Measurements from ENCODE around the gene MCU. TPM values are rescaled to one million over a fixed set of nuclear protein-coding genes. Genes with fewer than 3 reads are reported as not detected.

The MCU gene
- total and polyA plus RNA-seq, 10 of the 15 experiments (the other 5 are each of a cell fraction or from before 2014, with no cell fraction given) = 5.1 to 49.1 (median 17.9) TPM

- no peaks in the 10 kb centered on the region for H3K79me2 ChIP-seq (ENCODE audit: control insufficient read depth, insufficient read depth, low read length)
- no peak for DNase-seq (ENCODE audit: low read depth, low spot score)
- 100% methylated on average over 1 of the region's 1 CpG for WGBS (ENCODE audit: insufficient coverage, insufficient replicate concordance, low lambda C conversion rate, missing lambda C conversion rate)
- H3K4me3 ChIP-seq = no peak overlapping the region
- CTCF ChIA-PET = interaction anchor here (1.8 kb wide), 1 partner anchor 11 kb away, joined by 5 read pairs; no protein-coding TSS in a partner anchor
- POLR2A ChIA-PET = interaction anchor here (0.6 kb wide), 1 partner anchor 199 kb away, joined by 3 read pairs; no protein-coding TSS in a partner anchor
- H4K20me1 ChIP-seq (ENCODE audit: control insufficient read depth, insufficient read depth) = no peaks in the 10 kb centered on the region
- in situ Hi-C loops (cut with MboI) (no loop called here), intact Hi-C loops (cut with micrococcal nuclease; ENCODE audit: unreplicated experiment) (no loop called here)
- SMC1A ChIA-PET (ENCODE audit: uncharacterized antibody, unreplicated experiment) = no interaction called here
- no peak for ATAC-seq
- RAD21 ChIA-PET (ENCODE audit: unreplicated experiment) = no interaction called here
- H3K4me2 ChIP-seq (ENCODE audit: control insufficient read depth, insufficient read depth) = no peak overlapping the region
- no peak overlapping the region for H3K9ac ChIP-seq (ENCODE audit: control insufficient read depth, insufficient read depth, low read length)
- no peaks in the 10 kb centered on the region for H3K9me3 ChIP-seq (replicated peaks; ENCODE audit: control insufficient read depth, insufficient read depth, low read length)
- no peaks in the 10 kb centered on the region for H3K4me1 ChIP-seq (ENCODE audit: control insufficient read depth, insufficient read depth, low read length)
- TF ChIP-seq PML (IDR thresholded peaks at IDR 0.05; ENCODE audit: low read length) (no peak), YY1 (IDR thresholded peaks at IDR 0.05; ENCODE audit: low read depth, low read length) (no peak), NFIC (IDR thresholded peaks at IDR 0.05; ENCODE audit: low read depth, low read length) (no peak), NRF1 (conservative IDR thresholded peaks at IDR 0.05; ENCODE audit: low read depth, low read length) (no peak)
- TF ChIP-seq, protein P1, sequence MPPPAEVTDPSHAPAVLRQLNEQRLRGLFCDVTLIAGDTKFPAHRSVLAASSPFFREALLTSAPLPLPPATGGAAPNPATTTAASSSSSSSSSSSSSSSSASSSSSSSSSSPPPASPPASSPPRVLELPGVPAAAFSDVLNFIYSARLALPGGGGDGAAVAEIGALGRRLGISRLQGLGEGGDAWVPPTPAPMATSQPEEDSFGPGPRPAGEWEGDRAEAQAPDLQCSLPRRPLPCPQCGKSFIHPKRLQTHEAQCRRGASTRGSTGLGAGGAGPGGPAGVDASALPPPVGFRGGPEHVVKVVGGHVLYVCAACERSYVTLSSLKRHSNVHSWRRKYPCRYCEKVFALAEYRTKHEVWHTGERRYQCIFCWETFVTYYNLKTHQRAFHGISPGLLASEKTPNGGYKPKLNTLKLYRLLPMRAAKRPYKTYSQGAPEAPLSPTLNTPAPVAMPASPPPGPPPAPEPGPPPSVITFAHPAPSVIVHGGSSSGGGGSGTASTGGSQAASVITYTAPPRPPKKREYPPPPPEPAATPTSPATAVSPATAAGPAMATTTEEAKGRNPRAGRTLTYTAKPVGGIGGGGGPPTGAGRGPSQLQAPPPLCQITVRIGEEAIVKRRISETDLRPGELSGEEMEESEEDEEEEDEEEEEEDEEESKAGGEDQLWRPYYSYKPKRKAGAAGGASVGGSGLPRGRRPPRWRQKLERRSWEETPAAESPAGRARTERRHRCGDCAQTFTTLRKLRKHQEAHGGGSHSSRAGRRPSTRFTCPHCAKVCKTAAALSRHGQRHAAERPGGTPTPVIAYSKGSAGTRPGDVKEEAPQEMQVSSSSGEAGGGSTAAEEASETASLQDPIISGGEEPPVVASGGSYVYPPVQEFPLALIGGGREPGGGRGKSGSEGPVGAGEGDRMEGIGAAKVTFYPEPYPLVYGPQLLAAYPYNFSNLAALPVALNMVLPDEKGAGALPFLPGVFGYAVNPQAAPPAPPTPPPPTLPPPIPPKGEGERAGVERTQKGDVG (CRISPR knock-in tag; IDR thresholded peaks at IDR 0.05) = no peak
- BruUV-seq (replicated peaks) = no TSS peak
- H3K36me3 ChIP-seq (ENCODE audit: control insufficient read depth in 2 of 2, insufficient read depth in 2 of 2, low read length in 1 of 2) = no peaks in the 10 kb centered on the region
- no peak overlapping the region for H2AFZ ChIP-seq (ENCODE audit: control insufficient read depth, low read depth, low read length)
- FAIRE-seq = no peak
- H3K27me3 ChIP-seq (replicated peaks in 1 of 2; ENCODE audit: control insufficient read depth in 2 of 2, insufficient read depth in 2 of 2, low read length in 1 of 2) = no peaks in the 10 kb centered on the region
- H3K27ac ChIP-seq (ENCODE audit: control insufficient read depth, insufficient read depth) = no peak overlapping the region
Measured at GRCh38 chr10:72886621-72887020, 194.7 kb downstream of the MCU start.

Measured in GM12878 (cell line).